Endothelial cell of umbilical vein (primary cell): Measurements from ENCODE around the gene PIRT. TPM values are rescaled to one million over a fixed set of nuclear protein-coding genes. Genes with fewer than 3 reads are reported as not detected.

Experiments used
- BruUV-seq: library from RNA; stranded (reverse); fragments of 400-500 nt; replicated peaks from 2 replicates; lab custom pipeline; 2021; lab: Mats Ljungman, UMichigan
- CTCF ChIA-PET: fragments of 300-600, 350-600 bp; sonication (Branson Sonifier 250); formaldehyde crosslinking; loops from one replicate; lab custom pipeline; 2021; ENCODE audit warnings: antibody characterized with exemption, inconsistent platforms; lab: Charles Lee
- POLR2A ChIA-PET: fragments of 300-600, 350-600 bp; sonication (Branson Sonifier 250); formaldehyde crosslinking; loops from one replicate; lab custom pipeline; 2021; ENCODE audit warnings: antibody characterized with exemption, inconsistent platforms; lab: Charles Lee
- DNase-seq: peaks from one replicate; pipeline ENCODE4 v3.0.0-alpha.2; 2011; ENCODE audit warnings: low read depth, low spot score
- FAIRE-seq: peaks from 2 replicates; lab custom pipeline; 2011; peaks lifted over from hg19 to GRCh38; lab: Jason Lieb, UNC
- H2AFZ ChIP-seq: 2 replicates; pipeline ENCODE4 v1.6.0; 2012; ENCODE audit warnings: low read depth, low read length, control low read depth, inconsistent platforms
- H3K27ac ChIP-seq: 2 replicates; pipeline ENCODE4 v1.5.1; 2011; ENCODE audit warnings: low read depth, mild to moderate bottlenecking, control low read depth, low read length, moderate library complexity; ENCODE audit not compliant: insufficient read depth
- H3K27me3 ChIP-seq, 2 experiments: 2 replicates each; pipeline versions ENCODE4 v1.6.0 to v1.6.1; 2011; ENCODE audit warnings: low read length in 2 of 2, mixed read lengths in 1 of 2; ENCODE audit not compliant: control insufficient read depth in 2 of 2, insufficient read depth in 2 of 2
- H3K36me3 ChIP-seq, 2 experiments: 2 replicates in 1 of 2; 3 replicates in 1 of 2; pipeline ENCODE4 v1.5.1; 2011; ENCODE audit warnings: low read length in 2 of 2, mild to moderate bottlenecking in 1 of 2, moderate library complexity in 1 of 2; ENCODE audit not compliant: control insufficient read depth in 2 of 2, insufficient read depth in 2 of 2; ENCODE audit errors: extremely low read depth in 1 of 2
- H3K4me1 ChIP-seq: 3 replicates; pipeline ENCODE4 v1.5.1; 2011; ENCODE audit warnings: mild to moderate bottlenecking, low read length; ENCODE audit not compliant: control insufficient read depth, insufficient read depth; ENCODE audit errors: extremely low read depth
- H3K4me2 ChIP-seq: 2 replicates; pipeline ENCODE4 v1.6.1; 2011; ENCODE audit warnings: low read length, control low read depth, mixed read lengths; ENCODE audit not compliant: insufficient read depth
- H3K4me3 ChIP-seq, 3 experiments: fragments of 200-600 bp in 1 of 3; sonication (generic), shearing (Covaris generic) in 1 of 3; replicated peaks in 1 of 3; 2 replicates each; pipeline ENCODE4 v1.5.1; 2011 to 2016; ENCODE audit warnings: control low read depth in 3 of 3, low read length in 3 of 3, mild to moderate bottlenecking in 2 of 3, inconsistent platforms in 1 of 3, low read depth in 1 of 3, moderate library complexity in 1 of 3; ENCODE audit not compliant: insufficient read depth in 1 of 3
- H3K79me2 ChIP-seq: 2 replicates; pipeline ENCODE4 v1.6.0; 2012; ENCODE audit warnings: low read length, inconsistent platforms; ENCODE audit not compliant: control insufficient read depth, insufficient read depth
- H3K9ac ChIP-seq: replicated peaks from 2 replicates; pipeline ENCODE3; 2011; ENCODE audit warnings: low read length, control low read depth; ENCODE audit not compliant: insufficient read depth; ENCODE audit errors: extremely low read depth
- H3K9me1 ChIP-seq: replicated peaks from 3 replicates; pipeline ENCODE4 v1.6.0; 2011; ENCODE audit warnings: mild to moderate bottlenecking, low read length; ENCODE audit not compliant: control insufficient read depth, insufficient read depth; ENCODE audit errors: extremely low read depth
- H3K9me3 ChIP-seq: replicated peaks from 2 replicates; pipeline ENCODE4 v1.5.1; 2012; ENCODE audit warnings: low read length, inconsistent platforms; ENCODE audit not compliant: control insufficient read depth, insufficient read depth
- H4K20me1 ChIP-seq: replicated peaks from 2 replicates; pipeline ENCODE3; 2011; ENCODE audit warnings: mild to moderate bottlenecking, low read length; ENCODE audit not compliant: control insufficient read depth, insufficient read depth; ENCODE audit errors: extremely low read depth
- EZH2 ChIP-seq: IDR thresholded peaks from 2 replicates; pipeline ENCODE4 v1.6.1; 2012; ENCODE audit warnings: borderline replicate concordance, low read depth, mild to moderate bottlenecking, moderate library complexity, low read length, inconsistent platforms; ENCODE audit not compliant: severe bottlenecking
- FOS ChIP-seq: IDR thresholded peaks from 2 replicates; pipeline ENCODE4 v1.6.1; 2011; ENCODE audit warnings: mild to moderate bottlenecking, low read length, moderate library complexity, borderline replicate concordance; ENCODE audit not compliant: insufficient read depth
- GATA2 ChIP-seq: IDR thresholded peaks from 2 replicates; pipeline ENCODE4 v1.7.0; 2011; ENCODE audit warnings: low read depth, mild to moderate bottlenecking, moderate library complexity, mixed read lengths, low read length; ENCODE audit not compliant: insufficient read length, insufficient read depth
- JUN ChIP-seq: IDR thresholded peaks from 2 replicates; pipeline ENCODE4 v1.6.1; 2011; ENCODE audit warnings: borderline replicate concordance, low read depth; ENCODE audit not compliant: insufficient read length, insufficient read depth
- MYC ChIP-seq: IDR thresholded peaks from one replicate; pipeline ENCODE4 v1.6.1; 2011; ENCODE audit warnings: mild to moderate bottlenecking, low read depth, low read length
- POLR2A ChIP-seq: IDR thresholded peaks from 2 replicates; pipeline ENCODE4 v1.6.1; 2012; ENCODE audit warnings: low read depth, mild to moderate bottlenecking, control low read depth, low read length
- POLR2AphosphoS5 ChIP-seq: IDR thresholded peaks from 2 replicates; pipeline ENCODE4 v1.6.1; 2012; ENCODE audit warnings: low read depth, mild to moderate bottlenecking, control low read depth, low read length, moderate library complexity; ENCODE audit not compliant: insufficient read depth
- dilution Hi-C: fragments of 300-500 bp; cut with MboI; formaldehyde crosslinking; loops from one replicate; pipeline ENCODE4 v1.15.0; 2019; ENCODE audit warnings: low sequenced_read_pairs; ENCODE audit not compliant: extremely low pct_ligation_motif_present
- intact Hi-C: fragments of 100-400 bp; cut with micrococcal nuclease; formaldehyde crosslinking; loops from one replicate; pipeline ENCODE4 v1.10.0; 2022
- polyA plus RNA-seq, 4 experiments: library from polyadenylated mRNA; depleted of rRNA in 3 of 4; stranded (reverse) in 3 of 4; unstranded in 1 of 4; fragments of >200 nt; gene quantifications; 2 replicates each; pipeline versions ENCODE4 v1.2.1 to v1.2.3, GENCODE V29; 2011 to 2012; ENCODE audit warnings: missing spikeins in 1 of 4
- total RNA-seq: library from RNA; stranded (reverse); gene quantifications from 2 replicates; pipeline ENCODE4 v1.2.3, GENCODE V29; 2021
- TF ChIP-seq, protein P1 (sequence below): IDR thresholded peaks from 2 replicates; pipeline ENCODE4 v1.6.1; 2011; ENCODE audit not compliant: insufficient read depth, insufficient read length
- TF ChIP-seq, protein P2 (sequence below), 2 donors: IDR thresholded peaks; 1 replicate in 1 of 2; 2 replicates in 1 of 2; pipeline ENCODE4 v1.5.1; 2011; ENCODE audit warnings: low read length in 2 of 2, mild to moderate bottlenecking in 2 of 2, moderate library complexity in 2 of 2, control low read depth in 1 of 2, inconsistent platforms in 1 of 2, low read depth in 1 of 2; ENCODE audit not compliant: insufficient read depth in 1 of 2; ENCODE audit errors: extremely low read depth in 1 of 2

PIRT gene
- total and polyA plus RNA-seq, 2 donors (not counting 3 experiments of a cell fraction or from before 2014, with no cell fraction given): not detected

DNA sequence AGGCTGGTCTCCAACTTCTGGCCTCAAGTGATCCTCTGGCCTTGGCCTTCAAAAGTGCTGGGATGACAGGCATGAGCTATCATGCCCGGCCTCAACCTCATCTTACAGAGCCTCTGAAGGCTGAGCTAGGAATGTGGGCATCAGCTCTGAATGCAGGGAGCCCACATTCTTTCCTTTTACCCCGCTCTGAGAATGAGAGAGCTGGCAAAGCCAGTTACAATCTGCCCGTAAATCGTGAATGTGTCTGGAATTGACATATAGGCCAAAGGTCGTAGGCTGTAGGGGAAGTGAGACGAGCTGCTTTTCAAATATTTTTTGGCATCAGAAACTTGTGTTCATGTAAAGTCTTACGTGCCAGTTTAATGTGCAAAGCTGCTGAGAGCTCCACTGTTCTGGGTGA lies 38.5 kb downstream of the PIRT start:
- FAIRE-seq: no peak
- ChIA-PET POLR2A (no interaction called here), CTCF (interaction anchor here (0.7 kb wide), 1 partner anchor 66 kb away, joined by 3 read pairs; no protein-coding TSS in a partner anchor)
- H3K4me3 ChIP-seq: no peak overlapping the region
- no peaks in the 10 kb centered on the region for H4K20me1 ChIP-seq
- H3K9ac ChIP-seq: no peak overlapping the region
- TF ChIP-seq POLR2AphosphoS5: no peak
- TF ChIP-seq GATA2: no peak
- TF ChIP-seq, protein P1, sequence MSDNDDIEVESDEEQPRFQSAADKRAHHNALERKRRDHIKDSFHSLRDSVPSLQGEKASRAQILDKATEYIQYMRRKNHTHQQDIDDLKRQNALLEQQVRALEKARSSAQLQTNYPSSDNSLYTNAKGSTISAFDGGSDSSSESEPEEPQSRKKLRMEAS: no peak
- no peak for TF ChIP-seq MYC
- no peak for TF ChIP-seq EZH2
- TF ChIP-seq POLR2A: no peak
- TF ChIP-seq JUN: no peak
- TF ChIP-seq, protein P2, sequence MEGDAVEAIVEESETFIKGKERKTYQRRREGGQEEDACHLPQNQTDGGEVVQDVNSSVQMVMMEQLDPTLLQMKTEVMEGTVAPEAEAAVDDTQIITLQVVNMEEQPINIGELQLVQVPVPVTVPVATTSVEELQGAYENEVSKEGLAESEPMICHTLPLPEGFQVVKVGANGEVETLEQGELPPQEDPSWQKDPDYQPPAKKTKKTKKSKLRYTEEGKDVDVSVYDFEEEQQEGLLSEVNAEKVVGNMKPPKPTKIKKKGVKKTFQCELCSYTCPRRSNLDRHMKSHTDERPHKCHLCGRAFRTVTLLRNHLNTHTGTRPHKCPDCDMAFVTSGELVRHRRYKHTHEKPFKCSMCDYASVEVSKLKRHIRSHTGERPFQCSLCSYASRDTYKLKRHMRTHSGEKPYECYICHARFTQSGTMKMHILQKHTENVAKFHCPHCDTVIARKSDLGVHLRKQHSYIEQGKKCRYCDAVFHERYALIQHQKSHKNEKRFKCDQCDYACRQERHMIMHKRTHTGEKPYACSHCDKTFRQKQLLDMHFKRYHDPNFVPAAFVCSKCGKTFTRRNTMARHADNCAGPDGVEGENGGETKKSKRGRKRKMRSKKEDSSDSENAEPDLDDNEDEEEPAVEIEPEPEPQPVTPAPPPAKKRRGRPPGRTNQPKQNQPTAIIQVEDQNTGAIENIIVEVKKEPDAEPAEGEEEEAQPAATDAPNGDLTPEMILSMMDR (IDR thresholded peaks at IDR 0.05; ENCODE audit: extremely low read depth in 1 of 2, insufficient read depth in 1 of 2, low read depth in 1 of 2, low read length in 2 of 2): no peak
- no peak for TF ChIP-seq FOS
- intact Hi-C loops: no loop called here
- H2AFZ ChIP-seq: no peak overlapping the region
- no TSS peak for BruUV-seq
- no peak overlapping the region for H3K27ac ChIP-seq
- H3K4me1 ChIP-seq: no peaks in the 10 kb centered on the region
- H3K36me3 ChIP-seq: no peaks in the 10 kb centered on the region
- DNase-seq: no peak
- H3K4me2 ChIP-seq: no peak overlapping the region
- H3K27me3 ChIP-seq: no peaks in the 10 kb centered on the region
- H3K9me1 ChIP-seq: no peaks in the 10 kb centered on the region
- no peaks in the 10 kb centered on the region for H3K9me3 ChIP-seq
- dilution Hi-C loops: no loop called here
- H3K79me2 ChIP-seq: no peaks in the 10 kb centered on the region
